ENCODE data around the gene SRGAP1.

SRGAP1 gene

DNA sequence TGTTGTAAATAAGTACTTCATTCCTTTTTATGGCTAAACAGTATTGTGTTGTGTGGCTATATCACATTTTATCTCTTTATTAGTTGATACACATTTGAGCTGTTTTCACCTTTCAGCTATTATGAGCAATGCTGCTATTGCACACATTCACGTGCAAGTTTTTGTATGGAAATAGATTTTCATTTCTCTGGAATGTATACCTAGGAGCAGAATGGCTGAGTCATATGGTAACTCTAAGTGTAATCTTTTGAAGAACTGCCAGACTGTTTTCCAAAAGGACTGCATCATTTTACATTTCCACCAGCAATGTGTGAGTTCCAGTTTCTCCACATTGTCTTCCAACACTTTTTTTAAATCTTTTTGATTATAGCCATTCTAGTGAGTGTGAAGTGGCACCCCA is 134.0 kb downstream of the SRGAP1 start:
- TF ChIP-seq FOXP2 (optimal IDR thresholded peaks at IDR 0.05; ENCODE audit: borderline replicate concordance, extremely low read depth, extremely low read length, insufficient read depth): no peak
- TF ChIP-seq, protein P1, sequence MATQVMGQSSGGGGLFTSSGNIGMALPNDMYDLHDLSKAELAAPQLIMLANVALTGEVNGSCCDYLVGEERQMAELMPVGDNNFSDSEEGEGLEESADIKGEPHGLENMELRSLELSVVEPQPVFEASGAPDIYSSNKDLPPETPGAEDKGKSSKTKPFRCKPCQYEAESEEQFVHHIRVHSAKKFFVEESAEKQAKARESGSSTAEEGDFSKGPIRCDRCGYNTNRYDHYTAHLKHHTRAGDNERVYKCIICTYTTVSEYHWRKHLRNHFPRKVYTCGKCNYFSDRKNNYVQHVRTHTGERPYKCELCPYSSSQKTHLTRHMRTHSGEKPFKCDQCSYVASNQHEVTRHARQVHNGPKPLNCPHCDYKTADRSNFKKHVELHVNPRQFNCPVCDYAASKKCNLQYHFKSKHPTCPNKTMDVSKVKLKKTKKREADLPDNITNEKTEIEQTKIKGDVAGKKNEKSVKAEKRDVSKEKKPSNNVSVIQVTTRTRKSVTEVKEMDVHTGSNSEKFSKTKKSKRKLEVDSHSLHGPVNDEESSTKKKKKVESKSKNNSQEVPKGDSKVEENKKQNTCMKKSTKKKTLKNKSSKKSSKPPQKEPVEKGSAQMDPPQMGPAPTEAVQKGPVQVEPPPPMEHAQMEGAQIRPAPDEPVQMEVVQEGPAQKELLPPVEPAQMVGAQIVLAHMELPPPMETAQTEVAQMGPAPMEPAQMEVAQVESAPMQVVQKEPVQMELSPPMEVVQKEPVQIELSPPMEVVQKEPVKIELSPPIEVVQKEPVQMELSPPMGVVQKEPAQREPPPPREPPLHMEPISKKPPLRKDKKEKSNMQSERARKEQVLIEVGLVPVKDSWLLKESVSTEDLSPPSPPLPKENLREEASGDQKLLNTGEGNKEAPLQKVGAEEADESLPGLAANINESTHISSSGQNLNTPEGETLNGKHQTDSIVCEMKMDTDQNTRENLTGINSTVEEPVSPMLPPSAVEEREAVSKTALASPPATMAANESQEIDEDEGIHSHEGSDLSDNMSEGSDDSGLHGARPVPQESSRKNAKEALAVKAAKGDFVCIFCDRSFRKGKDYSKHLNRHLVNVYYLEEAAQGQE (IDR thresholded peaks at IDR 0.05; ENCODE audit: insufficient read depth in 1 of 2, low read depth in 2 of 2, low read length in 2 of 2): no peak
- TF ChIP-seq POLR2AphosphoS5 (IDR thresholded peaks at IDR 0.05; ENCODE audit: low read depth, low read length): no peak
- TF ChIP-seq TAF1 (IDR thresholded peaks at IDR 0.05; ENCODE audit: borderline replicate concordance, insufficient read depth, low read length): no peak
- TF ChIP-seq SIN3A (IDR thresholded peaks at IDR 0.05; ENCODE audit: borderline replicate concordance, insufficient read depth, low read length): no peak

DNA sequence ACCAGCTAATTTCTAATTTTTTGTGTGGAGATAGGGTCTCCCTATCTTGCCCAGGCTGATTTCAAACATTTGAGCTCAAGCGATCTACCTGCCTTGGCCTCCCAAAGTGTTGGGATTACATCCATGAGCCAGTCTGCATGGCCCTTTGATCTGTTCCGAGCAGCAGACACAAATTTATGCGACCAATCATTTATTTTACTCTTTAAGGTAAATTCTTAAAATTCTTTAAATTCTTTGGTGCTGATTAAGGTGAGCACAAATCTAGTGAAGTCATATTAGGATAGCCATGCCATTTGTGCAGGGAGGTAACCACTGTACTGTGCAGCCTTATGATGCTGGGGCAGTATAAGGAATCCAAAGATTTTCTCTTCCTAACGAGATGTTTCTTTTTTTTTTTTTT is 135.7 kb downstream of the SRGAP1 start:
- TF ChIP-seq SIN3A (IDR thresholded peaks at IDR 0.05; ENCODE audit: borderline replicate concordance, insufficient read depth, low read length): no peak
- TF ChIP-seq, protein P1 (IDR thresholded peaks at IDR 0.05; ENCODE audit: insufficient read depth in 1 of 2, low read depth in 2 of 2, low read length in 2 of 2): no peak
- TF ChIP-seq FOXP2 (optimal IDR thresholded peaks at IDR 0.05; ENCODE audit: borderline replicate concordance, extremely low read depth, extremely low read length, insufficient read depth): no peak
- no peak for TF ChIP-seq POLR2AphosphoS5 (IDR thresholded peaks at IDR 0.05; ENCODE audit: low read depth, low read length)
- TF ChIP-seq TAF1 (IDR thresholded peaks at IDR 0.05; ENCODE audit: borderline replicate concordance, insufficient read depth, low read length): no peak

DNA sequence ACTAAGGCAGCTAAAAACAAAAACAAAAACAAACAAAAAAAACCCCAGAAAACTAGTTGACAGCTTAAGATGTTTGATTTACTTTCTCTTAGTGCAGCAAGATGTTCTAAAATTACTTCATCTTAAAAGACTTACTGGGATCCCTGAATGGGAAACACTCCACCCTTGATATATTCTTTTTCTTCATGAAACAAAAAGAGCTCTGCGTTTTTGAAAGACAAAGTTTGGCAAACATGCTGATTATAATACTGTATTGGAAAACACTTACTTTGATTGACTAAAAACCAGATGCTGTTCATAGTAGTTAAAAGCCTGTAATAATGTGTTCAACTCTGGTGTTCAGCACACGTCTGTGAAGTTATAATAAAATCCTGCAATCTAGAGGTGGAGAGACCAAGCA is 136.8 kb downstream of the SRGAP1 start:
- TF ChIP-seq, protein P1 (IDR thresholded peaks at IDR 0.05; ENCODE audit: insufficient read depth in 1 of 2, low read depth in 2 of 2, low read length in 2 of 2): no peak
- TF ChIP-seq TAF1 (IDR thresholded peaks at IDR 0.05; ENCODE audit: borderline replicate concordance, insufficient read depth, low read length) (no peak), FOXP2 (optimal IDR thresholded peaks at IDR 0.05; ENCODE audit: borderline replicate concordance, extremely low read depth, extremely low read length, insufficient read depth) (no peak), POLR2AphosphoS5 (IDR thresholded peaks at IDR 0.05; ENCODE audit: low read depth, low read length) (no peak), SIN3A (IDR thresholded peaks at IDR 0.05; ENCODE audit: borderline replicate concordance, insufficient read depth, low read length) (no peak)

DNA sequence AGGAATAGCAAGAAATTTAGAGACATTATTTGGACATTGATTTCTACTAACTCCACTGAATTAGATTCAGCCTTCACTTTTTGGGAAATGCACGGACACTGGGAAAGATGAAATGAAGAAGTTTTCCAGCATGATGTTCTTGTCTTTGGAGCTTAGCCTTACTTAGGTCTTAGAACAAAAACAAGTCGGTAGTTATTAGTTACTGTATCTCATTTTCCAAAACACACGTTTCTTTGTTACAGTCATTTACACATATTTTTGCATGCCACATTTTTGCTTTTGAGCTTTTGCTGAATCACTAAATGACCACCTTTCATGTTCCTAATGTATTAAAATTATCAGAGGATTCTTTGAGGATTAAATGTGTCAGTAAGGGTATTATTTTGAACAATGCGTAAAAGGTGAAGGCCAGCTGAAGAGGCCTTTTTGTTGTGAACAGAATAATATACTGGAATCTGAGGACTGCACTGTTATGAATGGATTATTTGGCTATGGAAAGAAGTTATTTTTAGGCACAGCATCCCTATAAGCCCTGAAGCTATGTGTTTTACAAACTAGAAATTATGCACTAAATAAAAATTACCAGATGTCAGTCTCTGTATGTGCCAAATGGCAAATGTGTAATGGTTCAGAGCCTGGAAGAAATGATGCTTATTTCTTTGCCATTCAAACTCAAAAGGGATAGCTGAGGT is 138.2 kb downstream of the SRGAP1 start:
- TF ChIP-seq SIN3A (IDR thresholded peaks at IDR 0.05; ENCODE audit: borderline replicate concordance, insufficient read depth, low read length): no peak
- no peak for TF ChIP-seq POLR2AphosphoS5 (IDR thresholded peaks at IDR 0.05; ENCODE audit: low read depth, low read length)
- TF ChIP-seq, protein P1 (IDR thresholded peaks at IDR 0.05; ENCODE audit: insufficient read depth in 1 of 2, low read depth in 2 of 2, low read length in 2 of 2): no peak
- no peak for TF ChIP-seq FOXP2 (optimal IDR thresholded peaks at IDR 0.05; ENCODE audit: borderline replicate concordance, extremely low read depth, extremely low read length, insufficient read depth)
- TF ChIP-seq TAF1 (IDR thresholded peaks at IDR 0.05; ENCODE audit: borderline replicate concordance, insufficient read depth, low read length): no peak

Measured in PFSK-1 (cell line).